ENCODE data around the gene BBS12.
A peak's percentile ranks its signal among the peaks of the same experiment; 100 is the strongest.

Gene BBS12

GRCh38 chr4:122716825-122717448 is 15.6 kb upstream of the BBS12 start:
- peak; percentile 87 for DNase-seq

GRCh38 chr4:122718281-122718680 is 14.2 kb upstream of the BBS12 start:
- DNase-seq = no peak

GRCh38 chr4:122722256-122722655 is 10.2 kb upstream of the BBS12 start:
- DNase-seq = no peak

GRCh38 chr4:122728856-122729255 is 3.6 kb upstream of the BBS12 start:
- DNase-seq = no peak

GRCh38 chr4:122731676-122732075 is 828 bp upstream of the BBS12 start:
- no peak for DNase-seq

GRCh38 chr4:122733787-122734120 is 1.2 kb downstream of the BBS12 start:
- no peak for DNase-seq

- DNase-seq = no peak
Observed at GRCh38 chr4:122739174-122739573, 6.7 kb downstream of the BBS12 start.

GRCh38 chr4:122742933-122743829 is 10.7 kb downstream of the BBS12 start:
- no peak for DNase-seq

- DNase-seq = no peak
Observed at GRCh38 chr4:122744229-122744628, 11.7 kb downstream of the BBS12 start.

- peak; percentile 49 for DNase-seq
Observed at GRCh38 chr4:122746485-122746965, 14.0 kb downstream of the BBS12 start.

- no peak for DNase-seq
Observed at GRCh38 chr4:122747068-122747467, 14.6 kb downstream of the BBS12 start.

GRCh38 chr4:122747883-122748282 is 15.4 kb downstream of the BBS12 start:
- no peak for DNase-seq

- no peak for DNase-seq
Observed at GRCh38 chr4:122749704-122750454, 17.4 kb downstream of the BBS12 start.

- DNase-seq = no peak
Observed at GRCh38 chr4:122755675-122756074, 23.2 kb downstream of the BBS12 start.

- DNase-seq = peak; percentile 43
Observed at GRCh38 chr4:122758033-122758432, 25.5 kb downstream of the BBS12 start.

- no peak for DNase-seq
Observed at GRCh38 chr4:122759639-122760310, 27.3 kb downstream of the BBS12 start.

GRCh38 chr4:122762520-122762919 is 30.0 kb downstream of the BBS12 start:
- peak; percentile 59 for DNase-seq

- no peak for DNase-seq
Observed at GRCh38 chr4:122762966-122763716, 30.6 kb downstream of the BBS12 start.

- no peak for DNase-seq
Observed at GRCh38 chr4:122764071-122764820, 31.7 kb downstream of the BBS12 start.

- DNase-seq = peak; percentile 84
Observed at GRCh38 chr4:122764821-122765215, 32.3 kb downstream of the BBS12 start.

- DNase-seq = peak; percentile 26
Observed at GRCh38 chr4:122765692-122766352, 33.3 kb downstream of the BBS12 start.
